Type B pancreatic cell (in vitro differentiated cells): ENCODE data around the gene UBE2E3. TPM values are rescaled to one million over a fixed set of nuclear protein-coding genes. Genes with fewer than 3 reads are reported as not detected.

Experiments used
- DNase-seq: peaks from one replicate; pipeline ENCODE4 v3.0.0; 2021; ENCODE audit warnings: mixed read lengths; ENCODE audit not compliant: unreplicated experiment; ENCODE audit errors: extremely low spot score
- H3K27ac Mint-ChIP-seq: 2 replicates; pipeline ENCODE4 v1.8.0; 2021; ENCODE audit warnings: mild to moderate bottlenecking, mixed read lengths
- H3K27me3 Mint-ChIP-seq: 2 replicates; pipeline ENCODE4 v1.8.0; 2021; ENCODE audit warnings: mixed read lengths
- H3K36me3 Mint-ChIP-seq: 2 replicates; pipeline ENCODE4 v1.8.0; 2021; ENCODE audit warnings: mixed read lengths
- H3K4me1 Mint-ChIP-seq: one replicate; pipeline ENCODE4 v1.8.0; 2021; ENCODE audit warnings: mixed read lengths; ENCODE audit not compliant: unreplicated experiment
- H3K4me3 Mint-ChIP-seq: 2 replicates; pipeline ENCODE4 v1.8.0; 2021; ENCODE audit warnings: mild to moderate bottlenecking, mixed read lengths
- H3K9me3 Mint-ChIP-seq: 2 replicates; pipeline ENCODE4 v1.8.0; 2021; ENCODE audit warnings: mixed read lengths
- CTCF ChIP-seq: fragments of 200-600 bp; sonication (generic); conservative IDR thresholded peaks from 2 replicates; pipeline ENCODE4 v1.5.0; 2021; ENCODE audit warnings: antibody characterized with exemption, mild to moderate bottlenecking
- total RNA-seq: library from RNA; stranded (reverse); gene quantifications from 2 replicates; pipeline ENCODE4 v1.2.1, GENCODE V29; 2021; ENCODE audit warnings: low replicate concordance

Gene UBE2E3
- total RNA-seq, 1 donor from 2014 or later, result 105 TPM

- Mint-ChIP-seq H3K27me3 (no peaks in the 10 kb centered on the region), H3K4me3 (no peak overlapping the region), H3K27ac (no peak overlapping the region), H3K9me3 (peaks cover 4% of the 10 kb centered on the region), H3K4me1 (peaks cover 5% of the 10 kb centered on the region), H3K36me3 (peaks cover 15% of the 10 kb centered on the region)
- no peak for DNase-seq
- TF ChIP-seq CTCF, result no peak
Measured at GRCh38 chr2:180999274-180999964, 19.0 kb downstream of the UBE2E3 start.

- no peak for DNase-seq
- H3K27ac Mint-ChIP-seq, result no peak overlapping the region
- H3K36me3 Mint-ChIP-seq, result peaks cover 3% of the 10 kb centered on the region
- no peak overlapping the region for H3K4me3 Mint-ChIP-seq
- H3K27me3 Mint-ChIP-seq, result no peaks in the 10 kb centered on the region
- no peak for TF ChIP-seq CTCF
- peaks cover 14% of the 10 kb centered on the region for H3K4me1 Mint-ChIP-seq
- no peaks in the 10 kb centered on the region for H3K9me3 Mint-ChIP-seq
Measured at GRCh38 chr2:181004647-181005325, 24.4 kb downstream of the UBE2E3 start.

GRCh38 chr2:181005326-181005655 is 24.9 kb downstream of the UBE2E3 start:
- no peak for DNase-seq
- H3K4me1 Mint-ChIP-seq, result peaks cover 14% of the 10 kb centered on the region
- TF ChIP-seq CTCF, result no peak
- peaks cover 3% of the 10 kb centered on the region for H3K36me3 Mint-ChIP-seq
- no peak overlapping the region for H3K27ac Mint-ChIP-seq
- H3K4me3 Mint-ChIP-seq, result no peak overlapping the region
- no peaks in the 10 kb centered on the region for H3K9me3 Mint-ChIP-seq
- H3K27me3 Mint-ChIP-seq, result no peaks in the 10 kb centered on the region

DNA sequence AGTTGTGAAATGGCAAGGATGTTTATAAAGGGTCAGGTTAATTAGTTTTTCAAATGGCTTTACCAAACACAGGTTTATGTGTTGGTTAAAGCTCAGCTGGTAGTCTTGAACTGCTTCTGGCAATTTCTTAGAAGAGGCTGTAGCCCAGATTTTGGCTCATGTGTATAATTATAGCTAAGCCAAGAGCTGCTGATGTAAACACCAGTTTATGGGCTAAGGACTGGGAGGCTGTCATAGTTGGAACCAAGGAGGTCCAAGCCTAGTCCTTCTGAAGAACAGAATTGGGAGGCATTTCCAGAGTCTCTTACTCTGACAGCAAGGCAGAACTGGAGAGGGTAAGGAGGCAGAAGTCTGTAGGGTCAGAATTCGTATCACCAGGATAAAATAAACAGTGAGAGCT is 25.4 kb downstream of the UBE2E3 start:
- no peaks in the 10 kb centered on the region for H3K27me3 Mint-ChIP-seq

GRCh38 chr2:181007086-181007837 is 26.9 kb downstream of the UBE2E3 start:
- DNase-seq, result no peak
- Mint-ChIP-seq H3K27ac (no peak overlapping the region), H3K4me1 (peaks cover 14% of the 10 kb centered on the region), H3K27me3 (no peaks in the 10 kb centered on the region), H3K36me3 (peaks cover 3% of the 10 kb centered on the region), H3K9me3 (no peaks in the 10 kb centered on the region), H3K4me3 (no peak overlapping the region)
- no peak for TF ChIP-seq CTCF

More for the DNA sequence above, 25.4 kb downstream of the UBE2E3 start:
- DNase-seq, result no peak
- Mint-ChIP-seq H3K36me3 (peaks cover 3% of the 10 kb centered on the region), H3K9me3 (no peaks in the 10 kb centered on the region), H3K4me3 (no peak overlapping the region), H3K27ac (no peak overlapping the region), H3K4me1 (peaks cover 14% of the 10 kb centered on the region)
- TF ChIP-seq CTCF, result no peak
